Measurements from ENCODE around the gene PPP1R2C.

PPP1R2C gene

DNA sequence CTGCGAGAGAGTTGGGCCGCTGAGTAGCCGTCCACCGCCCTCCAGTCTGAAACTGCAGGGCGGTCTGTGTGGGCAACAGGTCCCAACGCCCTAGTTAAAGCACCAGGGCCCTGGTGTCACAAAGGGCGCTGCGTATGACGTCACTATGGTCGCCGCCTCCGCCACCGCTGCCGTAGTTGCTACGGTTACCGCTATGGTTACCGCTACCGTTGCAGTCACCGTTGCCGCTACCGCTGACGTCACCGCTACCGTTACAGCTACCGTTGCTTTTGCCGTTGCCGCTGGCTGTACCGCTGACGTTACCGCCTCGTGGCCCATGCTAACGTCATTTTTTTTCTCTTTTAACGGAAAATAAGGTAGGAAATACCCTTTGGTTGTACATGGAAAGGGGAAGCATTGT lies at the start of gene PPP1R2C:
TSS of gene PPP1R2C (minus strand) at position 68 of the 400 bp plus-strand sequence. CDS start 84 bp downstream, outside the sequence.
- DNase-seq (ENCODE audit: low read depth in 2 of 2) = peak in 1 of 2 donors; percentile 20

DNA sequence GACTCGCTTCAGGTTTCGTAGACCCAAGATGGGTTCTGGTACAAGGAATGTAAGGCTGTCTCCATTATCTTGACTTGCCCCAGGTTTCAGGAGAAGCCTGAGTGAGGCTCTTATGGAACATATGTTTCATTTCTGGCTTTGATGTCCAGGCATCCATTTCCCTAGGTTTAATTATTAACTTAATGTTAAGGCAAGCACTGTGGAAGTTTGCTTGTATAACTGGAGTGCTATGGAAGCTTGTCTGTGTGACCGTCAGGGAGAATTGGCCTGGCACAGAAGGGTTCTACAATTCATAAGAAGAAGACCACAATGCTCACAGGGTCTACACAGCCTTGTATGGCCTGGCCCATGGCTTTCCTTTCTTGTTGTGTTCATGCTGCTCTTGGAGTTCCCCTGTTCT lies 47.2 kb upstream of the PPP1R2C start:
- DNase-seq (ENCODE audit: low read depth in 2 of 2) = no peak

GRCh38 chrX:42824541-42824940 lies 46.6 kb upstream of the PPP1R2C start:
- no peak for DNase-seq (ENCODE audit: low read depth in 2 of 2)

DNA sequence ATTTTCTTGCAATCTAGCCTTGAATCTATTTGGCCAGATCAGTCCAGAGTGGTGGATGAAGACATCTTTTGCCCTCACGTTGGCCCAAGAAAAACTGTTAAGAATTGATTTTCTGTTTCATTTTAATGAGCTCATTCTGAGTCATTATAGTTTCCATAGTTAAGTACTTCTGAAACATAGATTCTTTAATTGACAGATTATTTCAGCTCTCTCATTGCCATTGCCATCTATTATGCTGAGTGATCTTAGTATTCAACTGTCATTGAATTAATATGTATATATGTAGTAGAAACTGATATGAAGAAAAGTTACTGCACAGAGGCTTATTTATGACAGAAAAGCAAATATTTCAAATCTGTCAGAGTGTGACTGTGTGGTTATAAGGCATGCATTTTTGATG lies 45.5 kb upstream of the PPP1R2C start:
- DNase-seq (ENCODE audit: low read depth in 2 of 2) = no peak

DNA sequence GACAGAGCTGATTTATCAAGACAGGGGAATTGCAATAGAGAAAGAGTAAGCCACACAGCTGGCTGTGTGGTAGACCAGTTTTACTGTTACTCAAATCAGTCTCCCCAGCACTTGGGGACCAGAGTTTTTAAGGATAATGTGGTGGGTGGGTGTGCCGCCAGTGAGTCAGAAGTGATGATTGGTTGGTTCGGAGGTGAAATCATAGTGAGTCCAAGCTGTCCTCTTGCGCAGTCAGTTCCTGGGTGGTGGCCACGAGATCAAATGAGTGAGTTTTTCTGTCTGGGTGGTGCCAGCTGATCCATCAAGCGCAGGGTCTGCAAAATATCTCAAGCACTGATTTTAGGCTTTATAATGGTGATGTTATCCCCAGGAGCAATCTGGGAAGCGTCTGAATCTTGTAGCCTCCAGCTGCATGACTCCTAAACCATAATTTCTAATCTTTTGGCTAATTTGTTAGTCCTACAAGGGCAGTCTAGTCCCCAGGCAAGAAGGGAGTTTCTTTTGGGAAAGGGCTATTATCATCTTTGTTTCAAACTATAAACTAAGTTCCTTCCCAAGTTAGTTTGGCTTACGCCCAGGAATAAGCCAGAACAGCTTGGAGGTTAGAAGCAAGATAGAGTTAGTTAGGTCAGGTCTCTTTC lies 44.0 kb upstream of the PPP1R2C start:
- no peak for DNase-seq (ENCODE audit: low read depth in 2 of 2)

GRCh38 chrX:42818151-42818921 lies 40.4 kb upstream of the PPP1R2C start:
- DNase-seq (ENCODE audit: low read depth in 2 of 2) = no peak

DNA sequence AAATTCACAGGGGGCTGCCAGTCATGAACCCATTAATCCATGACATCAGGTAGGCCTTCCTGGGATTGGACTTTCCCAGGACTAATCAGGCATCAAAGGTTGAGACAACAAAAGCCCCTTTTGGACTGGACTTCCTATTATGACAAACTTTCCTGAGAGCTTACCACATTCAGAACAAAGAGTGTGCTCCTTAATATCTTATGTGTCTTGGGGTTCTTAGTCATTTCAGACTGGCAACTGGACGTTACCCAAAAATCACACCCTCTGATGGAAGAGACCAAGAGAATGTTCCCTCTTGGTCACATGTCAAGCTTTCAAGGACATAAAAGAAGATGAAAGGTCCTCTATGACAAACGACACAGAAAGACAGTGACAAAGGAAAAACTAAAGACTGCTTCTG lies 31.6 kb upstream of the PPP1R2C start:
- DNase-seq (ENCODE audit: low read depth in 2 of 2) = no peak

DNA sequence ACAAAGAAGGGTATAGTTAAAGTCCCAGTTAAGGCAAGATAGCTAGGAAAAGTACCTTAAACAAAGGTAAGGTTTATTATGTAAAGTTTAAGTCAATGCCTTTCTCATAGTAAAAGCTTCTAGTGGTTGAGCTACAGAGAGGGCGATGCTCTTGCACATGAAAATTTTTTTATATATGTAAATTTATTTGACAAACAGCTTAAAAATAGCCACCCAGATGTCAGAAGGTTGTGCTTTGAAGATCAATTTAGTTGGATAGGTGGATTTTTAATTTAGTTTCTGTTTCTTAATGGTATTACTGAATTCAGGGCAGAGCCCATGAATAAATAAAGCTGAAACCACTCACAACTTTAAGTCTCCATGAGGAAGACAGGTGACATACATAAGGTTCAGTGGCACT lies 29.4 kb upstream of the PPP1R2C start:
- no peak for DNase-seq (ENCODE audit: low read depth in 2 of 2)

DNA sequence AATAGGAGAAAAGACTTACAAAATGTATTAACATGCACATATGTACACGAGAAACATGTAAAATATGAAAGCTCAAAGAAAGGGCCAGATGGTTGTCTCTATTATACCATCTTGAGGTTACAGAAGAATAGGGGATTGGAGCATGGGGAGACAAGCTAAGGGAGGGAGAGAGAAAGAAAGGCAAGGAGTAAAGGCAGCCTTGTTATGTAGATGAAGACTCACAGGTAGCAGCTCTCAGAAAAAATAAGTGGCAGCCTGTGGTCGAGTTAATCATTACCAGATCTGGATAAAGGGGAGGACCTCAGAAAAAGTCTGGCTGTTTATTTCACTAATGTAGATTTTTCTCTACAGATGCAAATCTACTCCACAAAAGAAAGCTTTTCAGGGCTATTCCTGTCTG lies 26.6 kb upstream of the PPP1R2C start:
- no peak for DNase-seq (ENCODE audit: low read depth in 2 of 2)

DNA sequence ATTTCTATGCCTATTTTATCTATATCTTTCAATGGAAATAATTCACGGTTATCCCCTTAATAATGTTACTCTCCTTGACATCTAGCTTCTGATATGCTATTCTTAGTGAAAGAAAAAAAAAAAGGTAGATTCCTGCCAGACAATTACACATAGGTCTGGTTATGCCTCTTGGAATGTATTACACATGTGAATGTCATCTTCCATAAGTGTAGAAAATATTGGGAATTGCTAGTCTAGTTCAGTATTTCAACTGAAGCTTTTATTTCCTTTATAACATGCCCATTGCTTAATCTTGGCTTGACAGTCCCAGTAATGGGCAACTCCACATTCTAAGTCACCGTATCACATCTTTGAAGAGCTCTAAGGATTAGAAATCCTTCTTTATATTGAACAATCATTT lies 25.4 kb upstream of the PPP1R2C start:
- no peak for DNase-seq (ENCODE audit: low read depth in 2 of 2)

DNA sequence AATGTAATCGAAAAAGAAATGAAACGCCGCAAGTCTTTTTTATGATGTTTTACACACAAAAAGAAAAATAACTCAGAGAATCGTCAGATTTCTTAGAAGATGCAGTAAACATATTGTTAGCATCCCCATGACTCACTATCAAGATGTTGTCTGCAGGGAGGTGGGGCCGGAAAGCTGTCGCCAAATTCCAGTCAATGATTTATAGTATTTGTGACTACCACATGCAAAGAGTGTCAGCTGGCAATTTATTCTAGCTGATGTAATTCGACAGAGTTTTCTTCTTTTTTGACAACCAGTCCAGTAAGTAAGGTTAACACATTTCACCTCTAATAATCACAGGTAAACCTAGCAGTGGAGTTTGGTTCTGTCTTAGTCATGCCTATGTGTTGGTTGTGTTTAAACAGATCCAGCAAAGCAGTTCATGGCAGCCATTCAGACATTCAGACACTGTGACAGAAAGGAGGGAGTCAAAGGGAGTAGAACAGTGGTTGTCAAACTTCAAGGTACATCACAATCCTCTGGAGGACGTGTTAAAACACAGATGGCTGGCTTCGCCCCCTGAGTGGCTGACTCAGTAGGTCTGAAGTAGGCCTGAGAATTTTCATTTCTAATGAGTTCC lies 19.8 kb upstream of the PPP1R2C start:
- no peak for DNase-seq (ENCODE audit: low read depth in 2 of 2)

DNA sequence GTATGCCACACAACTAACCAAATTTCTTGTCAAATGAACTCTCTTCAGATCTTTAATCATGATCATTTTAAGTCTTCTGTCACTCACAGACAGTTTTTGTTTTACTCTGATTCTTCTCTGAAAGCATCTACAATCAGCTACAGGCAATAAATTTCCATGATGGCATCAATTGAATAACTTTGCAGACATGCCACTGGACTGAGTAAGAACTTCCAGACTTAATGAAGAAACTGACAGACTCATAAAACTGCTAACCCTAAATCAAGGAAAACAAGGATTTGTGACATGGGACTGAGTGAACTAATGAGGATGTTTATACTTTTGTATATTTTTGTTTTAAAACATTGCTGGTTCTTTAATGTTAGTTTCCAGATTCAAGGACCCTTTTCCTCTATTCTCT lies 5.5 kb upstream of the PPP1R2C start:
- no peak for DNase-seq (ENCODE audit: low read depth in 2 of 2)

DNA sequence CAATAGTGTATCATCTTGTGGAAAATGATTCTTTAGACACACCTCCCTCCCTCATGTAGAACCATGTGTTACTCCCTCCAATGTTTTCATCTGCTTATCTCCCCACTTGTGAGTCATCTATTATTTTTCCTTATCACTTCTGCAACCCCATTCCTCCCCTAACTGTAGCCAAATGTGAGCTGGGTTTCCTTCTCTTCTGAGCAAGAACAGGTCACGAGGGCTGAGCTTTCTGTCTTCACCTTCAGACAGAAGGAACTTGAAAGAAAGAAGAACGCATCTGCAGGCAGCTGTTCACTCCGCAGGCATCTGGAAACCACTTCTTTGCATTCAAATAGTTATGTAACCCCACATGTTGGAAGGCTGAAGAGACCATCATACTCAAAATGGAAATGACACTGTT lies 1.8 kb downstream of the PPP1R2C start:
- DNase-seq (ENCODE audit: low read depth in 2 of 2) = no peak

- DNase-seq (ENCODE audit: low read depth in 2 of 2) = no peak
Observed at GRCh38 chrX:42772874-42773273, 5.1 kb downstream of the PPP1R2C start.

DNA sequence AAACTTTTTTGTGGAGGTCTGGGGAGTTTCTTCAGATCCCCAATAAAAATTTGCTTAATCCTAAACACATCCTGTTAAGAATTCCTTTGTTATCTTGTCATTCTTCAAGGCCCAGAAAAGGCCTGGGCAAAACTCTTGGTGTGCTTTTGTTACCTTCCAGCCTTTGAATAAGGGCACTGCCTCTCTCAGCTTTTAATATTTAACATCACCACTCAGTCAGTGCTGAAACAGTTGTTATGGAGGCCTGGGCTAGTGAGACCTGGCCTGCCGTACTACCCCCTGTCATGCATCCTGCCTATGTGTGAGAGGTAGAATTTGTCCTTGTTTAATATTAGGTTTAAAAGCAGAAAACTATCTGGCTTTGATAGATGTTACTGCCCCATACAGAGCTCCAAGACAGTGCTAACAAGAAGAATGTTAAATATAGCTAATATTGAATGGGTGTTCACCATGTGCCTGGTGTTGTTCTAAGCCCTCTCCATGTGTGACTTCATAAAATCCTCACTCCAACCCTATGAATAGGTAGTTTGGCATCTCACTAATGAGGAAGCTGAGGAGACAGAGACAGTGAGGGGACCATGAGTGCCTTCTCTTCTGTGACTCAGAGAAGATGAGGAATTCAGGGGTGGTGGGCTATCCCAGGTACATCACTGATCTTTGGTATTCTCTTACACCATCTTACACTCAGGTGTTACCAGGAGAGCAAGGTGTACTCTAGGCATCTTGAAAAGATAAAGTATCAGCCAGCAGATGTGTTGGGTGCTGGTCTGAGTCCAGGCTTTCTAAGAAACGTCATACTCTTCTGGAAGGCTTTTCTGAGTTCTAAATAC lies 6.2 kb downstream of the PPP1R2C start:
- no peak for DNase-seq (ENCODE audit: low read depth in 2 of 2)

GRCh38 chrX:42770566-42770965 lies 7.4 kb downstream of the PPP1R2C start:
- no peak for DNase-seq (ENCODE audit: low read depth in 2 of 2)

DNA sequence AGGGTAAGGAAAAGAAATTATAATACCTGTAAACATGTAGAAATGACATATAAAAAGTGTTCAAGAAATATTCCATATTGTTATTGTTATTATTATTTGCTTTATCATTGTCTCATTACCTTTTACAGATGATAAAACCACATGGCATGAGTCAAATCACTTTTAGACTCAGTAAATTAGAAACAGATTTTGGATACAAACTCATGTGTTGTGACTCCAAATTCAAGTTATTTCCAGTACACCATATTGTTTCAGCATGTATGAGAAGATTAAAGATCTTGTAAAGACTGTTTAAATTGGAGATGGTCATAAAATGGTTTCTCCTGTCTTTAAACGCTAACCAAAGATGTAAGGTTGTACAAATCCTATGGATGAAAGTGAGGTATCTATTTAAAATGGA lies 18.1 kb downstream of the PPP1R2C start:
- no peak for DNase-seq (ENCODE audit: low read depth in 2 of 2)

- DNase-seq (ENCODE audit: low read depth in 2 of 2) = no peak
Observed at GRCh38 chrX:42755815-42756214, 22.1 kb downstream of the PPP1R2C start.

DNA sequence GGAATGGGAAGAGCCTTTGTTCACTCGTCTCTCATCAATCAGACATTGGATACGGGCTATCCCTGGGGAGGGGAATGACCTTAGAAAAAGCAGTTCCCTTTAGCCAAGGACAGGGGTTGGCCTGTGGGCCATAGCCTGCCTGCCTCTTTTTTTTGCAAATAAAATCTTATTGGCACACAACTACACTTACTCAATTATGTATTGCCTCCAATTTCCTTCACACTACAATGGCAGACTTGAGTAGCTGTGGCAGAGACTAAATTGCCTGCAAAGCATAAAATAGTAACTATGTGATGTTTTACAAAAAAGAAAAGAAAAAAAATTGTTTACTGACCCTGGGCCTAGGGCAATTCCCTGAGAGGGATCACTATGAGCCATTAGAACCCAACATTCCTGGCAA lies 23.4 kb downstream of the PPP1R2C start:
- no peak for DNase-seq (ENCODE audit: low read depth in 2 of 2)

DNA sequence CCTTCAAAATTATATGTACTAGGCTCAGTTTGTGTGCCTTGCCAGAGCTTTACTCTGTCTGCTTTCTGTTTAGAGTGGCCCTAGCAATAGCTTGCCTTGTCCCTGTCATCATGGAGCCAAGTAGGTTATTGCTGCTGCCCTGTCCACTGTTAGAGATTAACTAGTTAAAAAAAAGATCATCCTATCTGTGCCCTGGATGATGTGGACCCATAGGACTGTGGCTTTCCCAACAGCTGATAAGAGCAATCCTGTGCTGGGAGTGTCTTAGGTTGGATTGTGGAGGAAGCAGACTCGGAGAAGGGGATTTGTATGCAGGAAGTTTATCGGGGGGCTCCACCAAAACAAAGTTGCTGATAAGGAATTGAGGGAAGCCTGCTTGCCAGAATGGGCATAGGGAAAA lies 23.8 kb downstream of the PPP1R2C start:
- no peak for DNase-seq (ENCODE audit: low read depth in 2 of 2)

DNA sequence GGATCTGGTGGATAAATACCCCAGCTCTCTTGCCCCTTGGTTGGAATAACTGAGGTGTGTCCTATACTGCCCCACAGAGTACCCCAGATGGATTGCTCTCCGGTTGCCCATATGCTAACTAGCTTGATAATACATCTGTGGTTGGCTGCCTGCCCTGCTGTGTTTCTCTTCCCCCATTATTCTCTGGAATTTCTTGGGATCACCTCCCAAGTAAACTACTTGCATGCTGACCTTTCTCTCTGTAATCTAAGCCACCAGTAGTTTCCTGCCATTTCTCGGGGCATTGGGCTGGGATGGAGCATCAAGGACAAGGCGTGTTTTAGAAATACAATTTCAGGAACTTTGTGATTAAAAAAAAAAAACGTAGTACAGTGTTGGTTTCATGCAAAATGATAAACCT lies 25.2 kb downstream of the PPP1R2C start:
- DNase-seq (ENCODE audit: low read depth in 2 of 2) = no peak

GRCh38 chrX:42751573-42751972 lies 26.4 kb downstream of the PPP1R2C start:
- no peak for DNase-seq (ENCODE audit: low read depth in 2 of 2)
